ENCODE results near the gene MSX2. TPM values are rescaled to one million over a fixed set of nuclear protein-coding genes. Genes with fewer than 3 reads are reported as not detected.

Gene MSX2
- 10.6 and 12.4 TPM in 2 replicates for total RNA-seq

DNA sequence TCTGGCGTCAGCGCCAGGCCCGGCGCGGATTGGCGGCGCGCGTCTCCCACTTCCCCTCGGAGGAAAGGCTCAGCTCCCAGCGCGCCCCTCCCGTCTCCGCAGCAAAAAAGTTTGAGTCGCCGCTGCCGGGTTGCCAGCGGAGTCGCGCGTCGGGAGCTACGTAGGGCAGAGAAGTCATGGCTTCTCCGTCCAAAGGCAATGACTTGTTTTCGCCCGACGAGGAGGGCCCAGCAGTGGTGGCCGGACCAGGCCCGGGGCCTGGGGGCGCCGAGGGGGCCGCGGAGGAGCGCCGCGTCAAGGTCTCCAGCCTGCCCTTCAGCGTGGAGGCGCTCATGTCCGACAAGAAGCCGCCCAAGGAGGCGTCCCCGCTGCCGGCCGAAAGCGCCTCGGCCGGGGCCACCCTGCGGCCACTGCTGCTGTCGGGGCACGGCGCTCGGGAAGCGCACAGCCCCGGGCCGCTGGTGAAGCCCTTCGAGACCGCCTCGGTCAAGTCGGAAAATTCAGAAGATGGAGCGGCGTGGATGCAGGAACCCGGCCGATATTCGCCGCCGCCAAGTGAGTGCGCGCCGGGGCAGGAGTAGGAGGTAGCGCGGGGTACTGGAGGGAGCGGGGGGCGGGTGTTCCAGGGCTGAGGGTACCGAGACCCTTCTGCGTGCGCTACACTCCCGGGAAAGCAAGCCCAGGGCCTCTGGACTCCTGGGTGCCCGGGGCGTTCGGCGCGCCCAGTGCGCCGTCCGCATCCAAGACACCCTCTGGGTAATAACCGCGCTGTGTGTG lies at the start of gene MSX2:
Gene MSX2 (plus strand): TSS at position 99 of the 777 bp plus-strand sequence. CDS start 78 bp downstream, at position 177.

Small RNA genes lying within 50 kb of the gene (small RNA-seq; reads per million reads assigned to genes)
- gene MIR4634: not detected
